Right hindlimb (tissue), 1 donor: ENCODE measurements around the gene TMEM147.

Experiments
- DNase-seq: peaks from one replicate; pipeline ENCODE4 v3.0.0-alpha.2; 2018

Gene TMEM147

GRCh38 chr19:35545001-35545854 is at the start of gene TMEM147:
Gene TMEM147 (plus strand): TSS chr19:35545626. CDS start chr19:35545740, 114 bp downstream.
- DNase-seq = peak; percentile 94

- no peak for DNase-seq
Measured at GRCh38 chr19:35497406-35497805, 48.0 kb upstream of the TMEM147 start.

- no peak for DNase-seq
Measured at GRCh38 chr19:35498220-35498619, 47.2 kb upstream of the TMEM147 start.

- no peak for DNase-seq
Measured at GRCh38 chr19:35498984-35499527, 46.4 kb upstream of the TMEM147 start.

- DNase-seq = no peak
Measured at GRCh38 chr19:35500611-35501010, 44.8 kb upstream of the TMEM147 start.

GRCh38 chr19:35501684-35502083 is 43.7 kb upstream of the TMEM147 start:
- no peak for DNase-seq

GRCh38 chr19:35502751-35503150 is 42.7 kb upstream of the TMEM147 start:
- no peak for DNase-seq

GRCh38 chr19:35506011-35506410 is 39.4 kb upstream of the TMEM147 start:
- DNase-seq = no peak

- no peak for DNase-seq
Measured at GRCh38 chr19:35507561-35507960, 37.9 kb upstream of the TMEM147 start.

GRCh38 chr19:35508129-35508528 is 37.3 kb upstream of the TMEM147 start:
- no peak for DNase-seq

GRCh38 chr19:35509018-35509652 is 36.3 kb upstream of the TMEM147 start:
- no peak for DNase-seq

- DNase-seq = peak; percentile 74
Measured at GRCh38 chr19:35509861-35510625, 35.4 kb upstream of the TMEM147 start.

GRCh38 chr19:35510626-35510964 is 34.8 kb upstream of the TMEM147 start:
- DNase-seq = no peak

GRCh38 chr19:35511337-35511736 is 34.1 kb upstream of the TMEM147 start:
- no peak for DNase-seq

GRCh38 chr19:35512831-35513627 is 32.4 kb upstream of the TMEM147 start:
- DNase-seq = no peak

GRCh38 chr19:35513628-35514281 is 31.7 kb upstream of the TMEM147 start, which contains the start of gene DMKN:
Gene DMKN (minus strand): TSS chr19:35513649. CDS start chr19:35513475, 174 bp downstream.
- DNase-seq = no peak

GRCh38 chr19:35514282-35514809 is 31.1 kb upstream of the TMEM147 start:
- no peak for DNase-seq

GRCh38 chr19:35516310-35516709 is 29.1 kb upstream of the TMEM147 start:
- DNase-seq = no peak

- DNase-seq = no peak
Measured at GRCh38 chr19:35517342-35517741, 28.1 kb upstream of the TMEM147 start.

GRCh38 chr19:35518313-35518712 is 27.1 kb upstream of the TMEM147 start:
- DNase-seq = no peak

- DNase-seq = no peak
Measured at GRCh38 chr19:35519291-35519690, 26.1 kb upstream of the TMEM147 start.
